ENCODE measurements around the gene CTBP2. TPM values are rescaled to one million over a fixed set of nuclear protein-coding genes. Genes with fewer than 3 reads are reported as not detected.

Gene CTBP2
- total RNA-seq, 1 donor from 2014 or later: 127 TPM

GRCh38 chr10:124971276-124971675 lies 189.1 kb downstream of the CTBP2 start:
- peaks cover 18% of the 10 kb centered on the region for H3K4me1 Mint-ChIP-seq
- no peaks in the 10 kb centered on the region for H3K9me3 Mint-ChIP-seq
- no peak overlapping the region for H3K27ac Mint-ChIP-seq (ENCODE audit: unreplicated experiment)
- H3K4me3 Mint-ChIP-seq: no peak overlapping the region
- H3K36me3 Mint-ChIP-seq (ENCODE audit: low read depth): peaks cover 14% of the 10 kb centered on the region
- no peak for DNase-seq (ENCODE audit: low read depth, low spot score)
- H3K27me3 Mint-ChIP-seq (ENCODE audit: low read depth): no peaks in the 10 kb centered on the region
- no peak for TF ChIP-seq CTCF (conservative IDR thresholded peaks at IDR 0.05)

GRCh38 chr10:124967255-124967654 lies 193.1 kb downstream of the CTBP2 start:
- Mint-ChIP-seq H3K4me1 (peaks cover 14% of the 10 kb centered on the region), H3K4me3 (no peak overlapping the region), H3K36me3 (ENCODE audit: low read depth) (peaks cover 10% of the 10 kb centered on the region), H3K27ac (ENCODE audit: unreplicated experiment) (no peak overlapping the region), H3K9me3 (no peaks in the 10 kb centered on the region), H3K27me3 (ENCODE audit: low read depth) (no peaks in the 10 kb centered on the region)
- no peak for DNase-seq (ENCODE audit: low read depth, low spot score)
- no peak for TF ChIP-seq CTCF (conservative IDR thresholded peaks at IDR 0.05)

- Mint-ChIP-seq H3K9me3 (no peaks in the 10 kb centered on the region), H3K27me3 (ENCODE audit: low read depth) (no peaks in the 10 kb centered on the region), H3K27ac (ENCODE audit: unreplicated experiment) (peak overlapping the region; percentile 14), H3K36me3 (ENCODE audit: low read depth) (peaks cover 10% of the 10 kb centered on the region), H3K4me3 (no peak overlapping the region), H3K4me1 (peaks cover 6% of the 10 kb centered on the region)
- DNase-seq (ENCODE audit: low read depth, low spot score): no peak
- TF ChIP-seq CTCF (conservative IDR thresholded peaks at IDR 0.05): no peak
Observed at GRCh38 chr10:124966008-124966407, 194.4 kb downstream of the CTBP2 start.

GRCh38 chr10:124963866-124964720 lies 196.3 kb downstream of the CTBP2 start:
- H3K36me3 Mint-ChIP-seq (ENCODE audit: low read depth): peaks cover 10% of the 10 kb centered on the region
- TF ChIP-seq CTCF (conservative IDR thresholded peaks at IDR 0.05): no peak
- no peaks in the 10 kb centered on the region for H3K9me3 Mint-ChIP-seq
- no peak overlapping the region for H3K27ac Mint-ChIP-seq (ENCODE audit: unreplicated experiment)
- H3K27me3 Mint-ChIP-seq (ENCODE audit: low read depth): no peaks in the 10 kb centered on the region
- H3K4me1 Mint-ChIP-seq: peaks cover 3% of the 10 kb centered on the region
- DNase-seq (ENCODE audit: low read depth, low spot score): no peak
- no peak overlapping the region for H3K4me3 Mint-ChIP-seq

GRCh38 chr10:124962421-124962820 lies 197.9 kb downstream of the CTBP2 start:
- H3K4me1 Mint-ChIP-seq: peaks cover 6% of the 10 kb centered on the region
- no peak overlapping the region for H3K4me3 Mint-ChIP-seq
- TF ChIP-seq CTCF (conservative IDR thresholded peaks at IDR 0.05): no peak
- no peaks in the 10 kb centered on the region for H3K9me3 Mint-ChIP-seq
- H3K27me3 Mint-ChIP-seq (ENCODE audit: low read depth): no peaks in the 10 kb centered on the region
- H3K27ac Mint-ChIP-seq (ENCODE audit: unreplicated experiment): no peak overlapping the region
- DNase-seq (ENCODE audit: low read depth, low spot score): no peak
- peaks cover 5% of the 10 kb centered on the region for H3K36me3 Mint-ChIP-seq (ENCODE audit: low read depth)
